Ovary (tissue), 9 donors: Measurements from ENCODE around the gene PIGL. TPM values are rescaled to one million over a fixed set of nuclear protein-coding genes. Genes with fewer than 3 reads are reported as not detected.

Experiments
- DNase-seq, 5 donors: peaks; one replicate each; pipeline ENCODE4 v3.0.0-alpha.2; 2019 to 2020
- H3K27ac ChIP-seq, 2 donors: fragments of 200-600 bp; one replicate each; pipeline versions ENCODE4 v1.5.1 to v1.8.0; 2019 to 2022
- H3K27me3 ChIP-seq: fragments of 200-600 bp; one replicate; pipeline ENCODE4 v1.8.0; 2022
- H3K36me3 ChIP-seq: fragments of 200-600 bp; sonication (generic); one replicate; pipeline ENCODE4 v1.5.1; 2019
- H3K4me1 ChIP-seq: one replicate; pipeline ENCODE4 v1.8.1; 2013; ENCODE audit warnings: mild to moderate bottlenecking, moderate library complexity; ENCODE audit not compliant: insufficient read depth
- H3K4me3 ChIP-seq: fragments of 200-600 bp; sonication (generic); one replicate; pipeline ENCODE4 v1.5.1; 2017
- H3K9me3 ChIP-seq, 2 donors: fragments of 200-600 bp in 1 of 2; sonication (generic) in 1 of 2; one replicate each; pipeline versions ENCODE4 v1.5.1 to v1.8.1; 2013 to 2019; ENCODE audit warnings: mild to moderate bottlenecking in 1 of 2, moderate library complexity in 1 of 2
- EP300 ChIP-seq: sonication (generic); formaldehyde crosslinking; IDR thresholded peaks from one replicate; pipeline ENCODE4 v1.6.1; 2017; ENCODE audit warnings: antibody characterized with exemption
- POLR2A ChIP-seq: fragments of 450-650 bp; IDR thresholded peaks from one replicate; pipeline ENCODE4 v1.6.1; 2017; ENCODE audit warnings: antibody characterized with exemption, mild to moderate bottlenecking, moderate library complexity
- WGBS, 3 donors: extraction: QIAGEN DNeasy Blood & Tissue Kit in 1 of 3; methylation state at CpG; one replicate each; pipeline versions ENCODE4 v1.1.5 to v1.1.7; 2013 to 2017; 5-methylcytosine and 5-hydroxymethylcytosine counted together
- intact Hi-C, 4 donors: fragments of 100-400 bp; cut with DNase I; formaldehyde crosslinking; loops; one replicate each; pipeline versions ENCODE4 v1.11.0 to v1.15.1; 2022 to 2023
- polyA plus RNA-seq, 2 donors: library from polyadenylated mRNA; stranded (reverse); fragments of 200-250 nt in 1 of 2; fragments of 350-450 nt in 1 of 2; fragmentation: Illumina TruSeq in 1 of 2; extraction: RNeasy Lipid Tissue Mini Kit (QIAGEN cat#74804) in 1 of 2; gene quantifications; one replicate each; pipeline ENCODE4 v1.2.3, GENCODE V29; 2013 to 2014
- total RNA-seq, 7 donors: library from RNA; depleted of rRNA in 2 of 7; stranded (reverse); fragments of >200 nt in 2 of 7; fragmentation: NEBNext Ultra II Directional in 3 of 7; extraction: Animal tissue kit (Norgen Biotek cat#: 25700) in 3 of 7; gene quantifications; one replicate each; pipeline versions ENCODE4 v1.1.0 to v1.2.4, GENCODE V29; 2016 to 2023
- TF ChIP-seq, protein P1 (sequence below), 3 donors: fragments of 450-650 bp in 2 of 3; fragments of 200-600 bp in 1 of 3; IDR thresholded peaks; one replicate each; pipeline versions ENCODE4 v1.5.1 to v1.8.0; 2016 to 2022; ENCODE audit warnings: antibody characterized with exemption in 3 of 3, mild to moderate bottlenecking in 1 of 3
- donor health status: DM: no; HTN: no; CAD: no; lungs with moderate emphysema.
- donor health status: DM: no; HTN: no; CAD: no.
- donor health status: Bipolar disorder and iron deficiency.
- donor health status: DM: yes; HTN: yes; CAD: no.
- donor health status: DM: no; HTN: no; CAD: no.
- donor health status: DM: yes; HTN: yes; CAD: no.

PIGL gene
- total and polyA plus RNA-seq, 9 donors: 16.1 to 45.2 (median 34.8) TPM

DNA sequence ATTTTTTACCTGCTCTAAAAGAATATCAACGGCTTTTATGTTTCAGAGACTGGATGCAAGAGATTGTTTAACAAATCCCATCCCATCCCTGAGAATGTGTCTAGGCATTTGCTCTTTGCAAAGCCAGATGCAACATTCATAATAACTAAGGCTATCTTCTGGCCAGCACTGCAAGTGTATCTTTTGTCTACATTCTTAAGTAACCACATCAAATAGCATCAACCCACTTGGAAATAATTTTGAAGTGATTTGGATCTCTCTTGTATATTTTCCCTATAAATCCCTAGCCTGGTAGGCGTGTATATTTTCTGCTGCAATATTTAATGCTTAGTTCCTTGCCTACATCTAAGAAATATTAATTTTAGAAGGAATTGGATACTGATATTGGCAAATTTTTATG, 64.3 kb downstream of the PIGL start:
- H3K36me3 ChIP-seq: no peaks in the 10 kb centered on the region
- TF ChIP-seq EP300: no peak
- TF ChIP-seq, protein P1, sequence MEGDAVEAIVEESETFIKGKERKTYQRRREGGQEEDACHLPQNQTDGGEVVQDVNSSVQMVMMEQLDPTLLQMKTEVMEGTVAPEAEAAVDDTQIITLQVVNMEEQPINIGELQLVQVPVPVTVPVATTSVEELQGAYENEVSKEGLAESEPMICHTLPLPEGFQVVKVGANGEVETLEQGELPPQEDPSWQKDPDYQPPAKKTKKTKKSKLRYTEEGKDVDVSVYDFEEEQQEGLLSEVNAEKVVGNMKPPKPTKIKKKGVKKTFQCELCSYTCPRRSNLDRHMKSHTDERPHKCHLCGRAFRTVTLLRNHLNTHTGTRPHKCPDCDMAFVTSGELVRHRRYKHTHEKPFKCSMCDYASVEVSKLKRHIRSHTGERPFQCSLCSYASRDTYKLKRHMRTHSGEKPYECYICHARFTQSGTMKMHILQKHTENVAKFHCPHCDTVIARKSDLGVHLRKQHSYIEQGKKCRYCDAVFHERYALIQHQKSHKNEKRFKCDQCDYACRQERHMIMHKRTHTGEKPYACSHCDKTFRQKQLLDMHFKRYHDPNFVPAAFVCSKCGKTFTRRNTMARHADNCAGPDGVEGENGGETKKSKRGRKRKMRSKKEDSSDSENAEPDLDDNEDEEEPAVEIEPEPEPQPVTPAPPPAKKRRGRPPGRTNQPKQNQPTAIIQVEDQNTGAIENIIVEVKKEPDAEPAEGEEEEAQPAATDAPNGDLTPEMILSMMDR (IDR thresholded peaks at IDR 0.05): no peak
- TF ChIP-seq POLR2A: no peak
- no peak for DNase-seq
- H3K9me3 ChIP-seq: no peaks in the 10 kb centered on the region
- no peak overlapping the region for H3K27ac ChIP-seq
- no peak overlapping the region for H3K4me3 ChIP-seq
- peaks cover 10% of the 10 kb centered on the region for H3K4me1 ChIP-seq
- 11 to 25% (median 21%) methylated on average over 2 of the region's 2 CpGs for WGBS, 3 donors
- no peaks in the 10 kb centered on the region for H3K27me3 ChIP-seq
- intact Hi-C loops: loop anchor here in 1 of 4 donors (10.0 kb wide), 1 partner anchor 73 kb away; the partner anchor contains the start of gene CENPV

DNA sequence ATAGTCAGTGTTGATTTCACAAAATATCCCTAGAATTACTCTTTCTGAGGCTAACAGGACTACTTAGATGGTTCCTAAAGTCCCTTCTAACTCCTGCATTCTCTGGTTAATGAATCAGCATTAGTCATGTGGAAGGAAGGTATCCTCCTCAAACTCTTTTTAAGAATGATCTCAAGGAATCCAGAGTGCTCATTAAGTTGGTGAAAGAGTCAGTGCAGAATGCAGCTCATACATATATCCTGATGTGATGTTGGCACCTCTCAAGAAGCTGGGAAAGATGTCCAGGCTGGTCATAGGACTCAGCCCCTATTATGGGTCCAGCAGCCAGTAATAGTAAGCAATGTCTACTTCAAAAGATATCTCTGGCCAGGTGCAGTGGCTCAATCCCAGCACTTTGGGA, 65.5 kb downstream of the PIGL start:
- Histone ChIP-seq H3K27ac (no peak overlapping the region), H3K27me3 (no peaks in the 10 kb centered on the region), H3K36me3 (no peaks in the 10 kb centered on the region), H3K4me1 (peaks cover 16% of the 10 kb centered on the region), H3K4me3 (no peak overlapping the region), H3K9me3 (no peaks in the 10 kb centered on the region)
- no peak for DNase-seq
- intact Hi-C loops: loop anchor here in 1 of 4 donors (10.0 kb wide), 1 partner anchor 72 kb away; the partner anchor contains the start of gene CENPV
- TF ChIP-seq EP300 (no peak), POLR2A (no peak)
- TF ChIP-seq, protein P1 (IDR thresholded peaks at IDR 0.05): no peak

GRCh38 chr17:16283705-16284104, 66.7 kb downstream of the PIGL start:
- 91 to 93% (median 92%) methylated on average over 9 of the region's 9 CpGs for WGBS, 3 donors
- intact Hi-C loops: loop anchor here in 1 of 4 donors (10.0 kb wide), 1 partner anchor 71 kb away; the partner anchor contains the start of gene CENPV
- no peak for DNase-seq
- H3K4me3 ChIP-seq: no peak overlapping the region
- H3K36me3 ChIP-seq: no peaks in the 10 kb centered on the region
- H3K27ac ChIP-seq: no peak overlapping the region
- no peaks in the 10 kb centered on the region for H3K9me3 ChIP-seq
- TF ChIP-seq EP300 (no peak), POLR2A (no peak)
- TF ChIP-seq, protein P1 (IDR thresholded peaks at IDR 0.05): no peak
- no peaks in the 10 kb centered on the region for H3K27me3 ChIP-seq
- peaks cover 16% of the 10 kb centered on the region for H3K4me1 ChIP-seq

DNA sequence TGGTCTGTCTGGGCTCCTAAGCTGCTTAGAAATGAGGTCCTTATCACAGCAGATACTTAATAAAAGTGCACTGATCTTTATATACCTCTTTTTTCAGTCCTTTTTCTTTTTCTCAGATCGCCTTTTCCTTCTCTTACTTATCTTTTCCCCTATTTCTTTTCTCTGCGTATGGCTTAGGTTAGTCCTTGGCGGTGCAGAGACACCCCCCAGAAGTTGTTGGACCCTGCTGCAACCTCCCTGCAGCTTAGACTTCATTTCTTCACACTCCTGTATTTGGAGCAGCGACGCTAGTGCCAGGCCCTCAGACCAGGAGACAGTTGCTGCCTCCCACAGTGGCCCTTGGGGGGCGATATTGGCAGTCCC, 68.6 kb downstream of the PIGL start:
- DNase-seq: no peak
- Histone ChIP-seq H3K27ac (peak overlapping the region; percentile 82 to 93), H3K4me1 (peaks cover 16% of the 10 kb centered on the region), H3K9me3 (no peaks in the 10 kb centered on the region), H3K27me3 (no peaks in the 10 kb centered on the region), H3K36me3 (no peaks in the 10 kb centered on the region), H3K4me3 (no peak overlapping the region)
- WGBS, 3 donors: 18 to 26% (median 20%) methylated on average over 6 of the region's 6 CpGs
- intact Hi-C loops: loop anchor here in 2 of 4 donors (1.0 to 10.0 kb wide), 3 partner anchors 68 to 70 kb away; partner anchors contain the start of genes NCOR1 (in 2 of the 2), CENPV (in 1 of the 2) and PIGL (in 1 of the 2)
- TF ChIP-seq POLR2A (no peak), EP300 (no peak)
- TF ChIP-seq, protein P1 (IDR thresholded peaks at IDR 0.05): peak in 1 of 3 donors; percentile 26
